ENCODE results near the gene RAPGEF2. TPM values are rescaled to one million over a fixed set of nuclear protein-coding genes. Genes with fewer than 3 reads are reported as not detected.
A peak's percentile ranks its signal among the peaks of the same experiment; 100 is the strongest.

Gene RAPGEF2
- polyA plus RNA-seq, 1 experiment, result 19.6 TPM

GRCh38 chr4:159382856-159383561, 280.1 kb downstream of the RAPGEF2 start:
- Histone ChIP-seq H3K4me3 (ENCODE audit: low read depth, low read length) (no peak overlapping the region), H3K36me3 (ENCODE audit: control insufficient read depth, insufficient read depth, low read length) (no peaks in the 10 kb centered on the region), H3K27me3 (ENCODE audit: control insufficient read depth, insufficient read depth, low read length) (no peaks in the 10 kb centered on the region)
- ChIA-PET CTCF (interaction anchor here (0.6 to 1.4 kb wide), 2 partner anchors 15 to 180 kb away, joined by 3 to 5 read pairs; no protein-coding TSS in a partner anchor), POLR2A (no interaction called here)
- TF ChIP-seq CTCF (IDR thresholded peaks at IDR 0.05; ENCODE audit: insufficient read depth, low read depth, low read length), result no peak
- no peak for DNase-seq (ENCODE audit: low read depth)

DNA sequence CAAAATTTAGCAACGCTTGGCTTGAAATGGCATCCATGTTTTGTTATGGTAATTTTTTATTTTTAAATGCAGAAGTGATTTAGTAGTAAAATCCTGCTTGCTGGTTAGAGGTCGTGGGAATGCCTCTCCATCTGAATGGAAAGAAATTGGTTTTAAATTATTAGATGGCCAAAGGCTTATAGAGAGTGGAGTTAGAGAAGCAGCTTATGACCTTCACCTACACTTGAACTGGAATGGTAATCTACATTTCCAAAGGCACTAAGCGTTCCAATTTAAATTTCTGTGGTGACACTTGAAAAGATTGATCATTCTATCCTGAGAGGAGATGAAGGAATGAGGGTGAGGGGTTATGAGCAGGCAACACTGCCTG, 280.7 kb downstream of the RAPGEF2 start:
- TF ChIP-seq CTCF (IDR thresholded peaks at IDR 0.05; ENCODE audit: insufficient read depth, low read depth, low read length), result no peak
- POLR2A ChIA-PET, result no interaction called here
- DNase-seq (ENCODE audit: low read depth), result no peak
- H3K27me3 ChIP-seq (ENCODE audit: control insufficient read depth, insufficient read depth, low read length), result no peaks in the 10 kb centered on the region
- H3K4me3 ChIP-seq (ENCODE audit: low read depth, low read length), result no peak overlapping the region
- CTCF ChIA-PET, result interaction anchor here (0.6 to 1.8 kb wide), 3 partner anchors 16 to 180 kb away, joined by 3 to 6 read pairs (median 5); no protein-coding TSS in a partner anchor
- H3K36me3 ChIP-seq (ENCODE audit: control insufficient read depth, insufficient read depth, low read length), result no peaks in the 10 kb centered on the region

DNA sequence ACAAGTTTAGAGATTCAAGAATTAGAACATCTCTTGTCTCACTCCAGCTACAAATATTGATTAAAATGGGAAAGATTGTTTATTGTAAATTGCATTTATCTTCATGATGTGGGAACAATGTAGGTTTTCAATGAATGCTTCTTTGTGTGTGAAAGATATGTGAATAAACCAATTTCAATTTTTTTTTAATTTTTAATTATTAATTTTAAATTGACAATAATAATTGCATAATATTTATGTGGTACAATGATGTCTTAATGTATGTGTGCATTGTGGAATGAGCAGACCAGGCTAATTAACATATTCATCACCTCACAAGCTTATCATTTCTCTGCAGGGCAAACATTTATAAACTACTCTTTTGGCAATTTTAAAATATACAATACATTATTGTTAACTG, 281.1 kb downstream of the RAPGEF2 start:
- Histone ChIP-seq H3K4me3 (ENCODE audit: low read depth, low read length) (no peak overlapping the region), H3K27me3 (ENCODE audit: control insufficient read depth, insufficient read depth, low read length) (no peaks in the 10 kb centered on the region), H3K36me3 (ENCODE audit: control insufficient read depth, insufficient read depth, low read length) (no peaks in the 10 kb centered on the region)
- CTCF ChIA-PET, result interaction anchor here (0.6 to 1.8 kb wide), 4 partner anchors 8 to 181 kb away, joined by 3 to 6 read pairs (median 4); no protein-coding TSS in a partner anchor
- no peak for TF ChIP-seq CTCF (IDR thresholded peaks at IDR 0.05; ENCODE audit: insufficient read depth, low read depth, low read length)
- no peak for DNase-seq (ENCODE audit: low read depth)
- POLR2A ChIA-PET, result no interaction called here

DNA sequence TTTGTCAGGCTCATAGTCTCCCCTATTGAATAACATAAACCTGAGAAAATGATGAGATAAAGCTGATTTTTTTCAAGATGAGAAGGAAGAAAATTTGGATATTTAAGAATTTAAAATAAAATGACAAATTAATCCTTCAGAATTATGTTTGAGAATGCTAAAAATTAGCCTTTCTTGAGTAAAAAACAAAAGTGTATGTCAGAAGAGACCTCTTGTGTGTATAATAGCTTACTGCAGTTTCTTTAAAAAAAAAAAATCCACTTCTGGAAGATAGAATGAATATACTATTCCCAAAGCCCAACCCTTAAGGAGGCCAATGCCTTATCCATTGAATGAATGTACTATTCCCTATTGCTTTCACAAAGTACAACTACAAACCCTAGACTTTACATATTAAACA, 281.8 kb downstream of the RAPGEF2 start:
- no peaks in the 10 kb centered on the region for H3K36me3 ChIP-seq (ENCODE audit: control insufficient read depth, insufficient read depth, low read length)
- ChIA-PET CTCF (interaction anchor here (1.1 to 1.8 kb wide), 2 partner anchors 9 to 24 kb away, joined by 3 to 6 read pairs; no protein-coding TSS in a partner anchor), POLR2A (no interaction called here)
- DNase-seq (ENCODE audit: low read depth), result no peak
- TF ChIP-seq CTCF (IDR thresholded peaks at IDR 0.05; ENCODE audit: insufficient read depth, low read depth, low read length), result peak; percentile 15; the same call in 1 of the 2 replicates
- no peak overlapping the region for H3K4me3 ChIP-seq (ENCODE audit: low read depth, low read length)
- no peaks in the 10 kb centered on the region for H3K27me3 ChIP-seq (ENCODE audit: control insufficient read depth, insufficient read depth, low read length)

DNA sequence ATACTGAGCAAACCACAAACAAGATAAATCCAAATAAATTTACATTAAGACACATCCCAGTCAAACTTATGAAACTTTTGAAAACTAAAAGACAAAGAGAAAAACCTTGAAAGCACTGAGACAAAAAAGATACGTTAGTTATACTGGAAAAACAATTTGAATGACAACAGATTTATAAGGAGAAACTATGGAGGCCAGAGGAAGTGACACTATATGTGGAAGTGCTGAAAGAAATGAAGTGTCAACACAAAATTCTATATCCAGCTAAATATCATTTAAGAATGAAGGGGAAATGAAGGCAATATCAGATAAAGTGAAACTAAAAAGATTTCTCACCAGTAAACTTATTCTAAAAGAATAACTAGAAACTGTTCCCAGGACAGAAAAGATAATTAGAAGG, 283.7 kb downstream of the RAPGEF2 start:
- no peak overlapping the region for H3K4me3 ChIP-seq (ENCODE audit: low read depth, low read length)
- TF ChIP-seq CTCF (IDR thresholded peaks at IDR 0.05; ENCODE audit: insufficient read depth, low read depth, low read length), result no peak
- no peaks in the 10 kb centered on the region for H3K36me3 ChIP-seq (ENCODE audit: control insufficient read depth, insufficient read depth, low read length)
- CTCF ChIA-PET, result no interaction called here
- no peaks in the 10 kb centered on the region for H3K27me3 ChIP-seq (ENCODE audit: control insufficient read depth, insufficient read depth, low read length)
- DNase-seq (ENCODE audit: low read depth), result no peak
- POLR2A ChIA-PET, result no interaction called here
